ENCODE measurements around the gene TUBB2A. TPM values are rescaled to one million over a fixed set of nuclear protein-coding genes. Genes with fewer than 3 reads are reported as not detected.
"Not testable (repeated sequence)": the region's sequence is repeated elsewhere in the genome, so short reads cannot be mapped to it uniquely, and the experiment has no call there.

TUBB2A gene
- total RNA-seq, 6 experiments from 2014 or later = 32.8 to 136 (median 83.8) TPM

GRCh38 chr6:3193102-3193849 is 35.9 kb upstream of the TUBB2A start:
- DNase-seq = no peak
- 72% methylated on average over 5 of the region's 23 CpGs for WGBS (ENCODE audit: insufficient coverage, low coverage, low lambda C conversion rate, missing lambda C conversion rate)

GRCh38 chr6:3190779-3191178 is 33.4 kb upstream of the TUBB2A start:
- Histone ChIP-seq H3K4me1 (no peaks in the 10 kb centered on the region), H3K9me3 (no peaks in the 10 kb centered on the region), H3K4me3 (no peak overlapping the region), H3K27me3 (no peaks in the 10 kb centered on the region), H3K27ac (no peak overlapping the region), H3K36me3 (no peaks in the 10 kb centered on the region)
- intact Hi-C loops (cut with DNase I) = no loop called here
- DNase-seq = no peak
- no peak for ATAC-seq
- WGBS (ENCODE audit: insufficient coverage, low coverage, low lambda C conversion rate, missing lambda C conversion rate) = 40% methylated on average over 1 of the region's 5 CpGs
- no peak for TF ChIP-seq CTCF (IDR thresholded peaks at IDR 0.05)
- TF ChIP-seq POLR2A (IDR thresholded peaks at IDR 0.05) = no peak

More at GRCh38 chr6:3193102-3193849, 35.9 kb upstream of the TUBB2A start:
- H3K27ac ChIP-seq = no peak overlapping the region
- no peak overlapping the region for H3K4me3 ChIP-seq
- no peaks in the 10 kb centered on the region for H3K4me1 ChIP-seq
- H3K9me3 ChIP-seq = no peaks in the 10 kb centered on the region
- no peak for TF ChIP-seq CTCF (IDR thresholded peaks at IDR 0.05)
- no peak for TF ChIP-seq POLR2A (IDR thresholded peaks at IDR 0.05)
- intact Hi-C loops (cut with DNase I) = no loop called here
- ATAC-seq = no peak
- H3K36me3 ChIP-seq = no peaks in the 10 kb centered on the region
- H3K27me3 ChIP-seq = no peaks in the 10 kb centered on the region

- no peaks in the 10 kb centered on the region for H3K36me3 ChIP-seq
- WGBS (ENCODE audit: insufficient coverage, low coverage, low lambda C conversion rate, missing lambda C conversion rate) = 53% methylated on average over 3 of the region's 4 CpGs
- no peaks in the 10 kb centered on the region for H3K4me1 ChIP-seq
- TF ChIP-seq POLR2A (IDR thresholded peaks at IDR 0.05) (no peak), CTCF (IDR thresholded peaks at IDR 0.05) (no peak)
- no peak overlapping the region for H3K4me3 ChIP-seq
- H3K9me3 ChIP-seq = no peaks in the 10 kb centered on the region
- H3K27me3 ChIP-seq = no peaks in the 10 kb centered on the region
- intact Hi-C loops (cut with DNase I) = no loop called here
- ATAC-seq (no peak), DNase-seq (no peak)
- H3K27ac ChIP-seq = no peak overlapping the region
These were observed 32.7 kb upstream of the TUBB2A start for GRCh38 chr6:3190056-3190455.

- ATAC-seq; intact Hi-C loops (cut with DNase I): not testable (repeated sequence)
- 82% methylated on average over 6 of the region's 10 CpGs for WGBS (ENCODE audit: insufficient coverage, low coverage, low lambda C conversion rate, missing lambda C conversion rate)
These were observed 31.8 kb upstream of the TUBB2A start for GRCh38 chr6:3189192-3189591.

GRCh38 chr6:3188262-3188661 is 30.9 kb upstream of the TUBB2A start:
- 75% methylated on average over 4 of the region's 7 CpGs for WGBS (ENCODE audit: insufficient coverage, low coverage, low lambda C conversion rate, missing lambda C conversion rate)
- H3K4me3 ChIP-seq = no peak overlapping the region
- ATAC-seq (no peak), DNase-seq (no peak)
- no peaks in the 10 kb centered on the region for H3K4me1 ChIP-seq
- H3K27me3 ChIP-seq = no peaks in the 10 kb centered on the region
- no peaks in the 10 kb centered on the region for H3K9me3 ChIP-seq
- H3K36me3 ChIP-seq = no peaks in the 10 kb centered on the region
- no peak overlapping the region for H3K27ac ChIP-seq
- intact Hi-C loops (cut with DNase I) = no loop called here
- TF ChIP-seq CTCF (IDR thresholded peaks at IDR 0.05) (no peak), POLR2A (IDR thresholded peaks at IDR 0.05) (no peak)

More at GRCh38 chr6:3189192-3189591, 31.8 kb upstream of the TUBB2A start:
- H3K9me3 ChIP-seq, H3K27ac ChIP-seq, DNase-seq, H3K27me3 ChIP-seq, H3K36me3 ChIP-seq, H3K4me3 ChIP-seq, H3K4me1 ChIP-seq: not testable (repeated sequence)
